GM18507 (cell line): Measurements from ENCODE around the gene CPM.

Source experiments
- DNase-seq: peaks from one replicate; pipeline ENCODE4 v3.0.0; 2011; ENCODE audit warnings: low read depth; ENCODE audit not compliant: insufficient read length; ENCODE audit errors: extremely low spot score
- FAIRE-seq: peaks from 2 replicates; lab custom pipeline; 2011; peaks lifted over from hg19 to GRCh38; lab: Jason Lieb, UNC

Gene CPM

GRCh38 chr12:68885381-68885780 lies 47.6 kb downstream of the CPM start:
- FAIRE-seq: no peak
- no peak for DNase-seq

GRCh38 chr12:68884251-68884650 lies 48.7 kb downstream of the CPM start:
- DNase-seq: no peak
- FAIRE-seq: no peak

GRCh38 chr12:68883151-68883550 lies 49.8 kb downstream of the CPM start:
- no peak for DNase-seq
- FAIRE-seq: no peak

GRCh38 chr12:68882251-68882964 lies 50.6 kb downstream of the CPM start:
- no peak for FAIRE-seq
- no peak for DNase-seq

DNA sequence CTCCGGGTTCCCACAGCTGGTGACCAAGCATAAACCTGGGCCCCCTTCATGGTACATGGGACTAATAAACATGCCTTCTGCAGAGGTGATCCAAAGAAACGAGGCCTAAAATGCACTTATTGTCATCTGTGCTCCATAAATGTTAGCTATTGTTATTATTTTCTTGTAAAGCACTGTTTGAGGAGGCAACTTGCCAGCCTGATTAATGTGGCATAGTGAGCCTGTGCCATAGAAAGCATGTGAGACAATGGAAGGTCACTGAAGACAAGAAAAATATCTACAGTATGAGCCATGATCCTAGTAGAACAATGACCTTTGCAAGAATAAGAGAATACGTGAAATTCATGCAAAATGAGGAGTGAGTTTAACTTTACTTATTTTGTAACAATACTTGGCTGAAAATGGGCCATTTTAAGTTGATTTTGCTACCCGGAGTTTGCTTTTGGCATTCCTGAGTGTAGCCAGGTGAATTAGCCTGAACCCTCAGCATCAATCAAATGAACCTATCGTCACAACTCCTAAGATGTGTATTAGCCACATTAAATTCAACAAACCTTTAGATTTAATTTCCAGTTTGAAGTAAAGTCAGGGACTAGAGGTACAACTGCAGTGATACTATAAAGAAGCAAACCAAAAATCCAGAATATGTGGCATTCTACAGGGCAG lies 52.2 kb downstream of the CPM start:
- FAIRE-seq (no peak), DNase-seq (no peak)

- no peak for DNase-seq
- FAIRE-seq: no peak
Observed at GRCh38 chr12:68878846-68879245, 54.1 kb downstream of the CPM start.

- DNase-seq (no peak), FAIRE-seq (no peak)
Observed at GRCh38 chr12:68878283-68878682, 54.7 kb downstream of the CPM start.

GRCh38 chr12:68877583-68877982 lies 55.4 kb downstream of the CPM start:
- no peak for FAIRE-seq
- DNase-seq: no peak

GRCh38 chr12:68876461-68876860 lies 56.5 kb downstream of the CPM start:
- no peak for FAIRE-seq
- DNase-seq: no peak

DNA sequence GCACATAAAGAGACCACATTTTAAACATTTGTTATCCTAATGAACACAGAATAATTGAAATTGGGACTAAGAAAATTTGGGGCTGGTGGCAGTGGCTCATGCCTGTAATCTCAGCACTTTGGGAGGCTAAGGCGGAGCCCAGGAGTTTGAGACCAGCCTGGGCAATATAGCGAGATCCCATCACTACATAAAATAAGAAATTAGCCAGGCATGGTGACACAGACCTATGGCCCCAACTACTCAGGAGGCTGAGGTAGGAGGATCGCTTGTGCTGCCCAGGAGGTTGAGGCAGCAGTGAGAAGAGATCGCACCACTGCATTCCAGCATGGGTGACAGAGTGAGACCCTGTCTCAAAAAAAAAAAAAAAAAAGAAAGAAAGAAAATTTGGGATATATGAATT lies 59.7 kb downstream of the CPM start:
- no peak for DNase-seq
- FAIRE-seq: no peak

DNA sequence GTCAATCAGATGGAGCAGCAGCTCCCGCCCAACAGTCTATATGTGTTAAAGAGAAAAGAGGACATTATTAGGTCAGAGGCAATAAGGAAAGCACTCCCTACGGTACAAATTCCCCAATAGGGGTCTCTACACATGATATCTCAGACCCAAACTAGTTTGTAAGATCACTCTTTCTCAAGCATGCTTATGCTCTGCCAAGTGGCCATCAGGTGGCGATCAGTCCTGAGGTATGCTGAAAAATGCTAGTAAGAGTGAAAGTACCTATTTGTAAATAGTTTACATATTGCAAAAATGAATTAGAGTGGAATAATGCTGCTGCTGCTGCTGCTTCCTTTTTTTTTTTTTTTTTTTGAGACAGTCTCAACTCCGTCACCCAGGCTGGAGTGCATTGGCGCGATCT lies 61.0 kb downstream of the CPM start:
- DNase-seq (no peak), FAIRE-seq (peak; percentile 72)

- no peak for FAIRE-seq
- DNase-seq: no peak
Observed at GRCh38 chr12:68871396-68871795, 61.6 kb downstream of the CPM start.

- DNase-seq: no peak
- no peak for FAIRE-seq
Observed at GRCh38 chr12:68870443-68870842, 62.5 kb downstream of the CPM start.

DNA sequence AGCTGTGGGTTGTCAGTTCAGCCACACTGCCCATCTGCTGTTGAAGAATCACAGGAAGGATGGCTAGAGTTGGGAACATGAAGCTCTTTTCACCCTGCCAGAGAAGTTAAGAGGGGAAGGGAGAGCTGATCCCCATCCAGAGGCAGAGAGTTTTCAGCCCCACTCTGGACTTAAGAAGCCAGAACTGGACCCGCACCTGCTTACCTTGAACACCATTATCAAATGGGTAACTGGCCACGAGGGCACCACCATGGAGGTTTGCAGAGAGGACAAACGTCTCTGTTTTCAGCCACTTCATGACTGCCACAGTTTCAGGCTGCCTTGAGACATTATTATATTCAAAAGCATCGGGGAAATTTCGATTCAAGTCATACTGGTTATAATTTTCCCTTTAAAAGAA lies 63.0 kb downstream of the CPM start:
- FAIRE-seq: no peak
- no peak for DNase-seq

GRCh38 chr12:68868043-68868790 lies 64.8 kb downstream of the CPM start:
- FAIRE-seq (no peak), DNase-seq (no peak)

GRCh38 chr12:68867606-68868005 lies 65.4 kb downstream of the CPM start:
- FAIRE-seq: no peak

GRCh38 chr12:68866950-68867349 lies 66.0 kb downstream of the CPM start:
- DNase-seq (no peak), FAIRE-seq (no peak)

More at GRCh38 chr12:68867606-68868005, 65.4 kb downstream of the CPM start:
- no peak for DNase-seq

DNA sequence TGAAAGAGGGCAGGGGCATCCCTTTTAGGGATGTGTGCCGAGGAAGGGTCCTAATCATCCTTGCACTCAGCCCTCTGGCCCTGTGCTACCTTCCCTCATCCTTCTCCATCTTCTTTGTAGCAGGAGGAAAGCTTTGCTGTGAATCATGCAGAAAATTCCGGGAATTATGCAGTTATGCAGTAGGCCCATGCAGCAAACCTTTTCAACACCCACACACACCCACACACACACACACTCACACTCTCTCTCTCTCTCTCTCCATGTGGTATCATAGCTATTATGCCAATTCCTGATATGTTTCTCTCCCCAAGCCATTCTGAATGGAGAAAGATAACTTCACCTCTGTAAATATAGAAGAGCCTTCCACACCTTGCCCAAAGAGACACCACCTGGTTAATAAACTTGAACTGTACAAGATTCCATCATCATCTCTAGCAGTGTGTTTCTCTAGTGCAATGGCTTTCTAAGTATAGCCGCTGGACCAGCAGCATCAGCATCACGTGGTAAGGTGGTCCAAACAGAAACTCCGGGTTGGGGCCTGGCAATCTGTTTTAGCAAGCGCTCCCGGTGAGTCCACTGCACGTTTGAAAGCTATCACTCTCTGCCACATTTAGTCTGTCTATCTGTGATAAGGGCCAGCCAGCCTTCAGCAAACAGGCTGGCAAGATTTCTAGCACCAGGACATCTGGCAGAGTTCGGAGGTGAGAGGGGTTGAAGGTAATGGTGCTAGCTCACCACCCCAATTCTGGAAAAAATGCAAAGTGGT lies 67.4 kb downstream of the CPM start:
- FAIRE-seq (no peak), DNase-seq (no peak)

- DNase-seq: no peak
- no peak for FAIRE-seq
Observed at GRCh38 chr12:68864604-68865003, 68.4 kb downstream of the CPM start.

DNA sequence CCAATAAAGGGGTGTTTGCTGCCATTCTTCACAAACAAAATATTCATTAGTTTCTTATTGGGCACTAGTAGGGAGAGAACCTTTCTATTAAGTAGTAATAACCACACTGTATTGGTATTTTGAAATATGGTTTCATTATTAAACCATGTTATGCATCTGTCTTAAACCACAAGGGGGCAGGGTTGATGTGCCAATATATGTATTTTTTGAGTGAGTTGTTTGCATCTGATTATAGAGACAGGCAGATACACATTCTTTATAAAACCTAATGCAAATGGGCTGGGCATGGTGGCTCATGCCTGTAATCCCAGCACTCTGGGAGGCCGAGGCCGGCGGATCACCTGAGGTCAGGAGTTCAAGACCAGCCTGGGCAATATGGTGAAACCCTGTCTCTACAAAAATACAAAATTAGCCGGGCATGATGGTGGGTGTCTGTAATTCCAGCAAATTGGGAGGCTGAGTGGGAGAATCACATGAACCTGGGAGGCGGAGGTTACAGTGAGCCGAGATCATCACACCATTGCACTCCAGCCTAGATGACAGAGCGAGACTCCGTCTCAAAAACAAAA lies 69.0 kb downstream of the CPM start:
- peak; percentile 56 for FAIRE-seq
- peak; percentile 5 for DNase-seq
